UCSD-AML1 (cell line): Measurements from ENCODE around the gene ARL4D.
"Not testable (repeated sequence)": the region's sequence is repeated elsewhere in the genome, so short reads cannot be mapped to it uniquely, and the experiment has no call there.

Experiments
- DNase-seq: peaks from one replicate; lab custom pipeline; 2025; ENCODE audit not compliant: unreplicated experiment; lab: John Stamatoyannopoulos, UW

The ARL4D gene

DNA sequence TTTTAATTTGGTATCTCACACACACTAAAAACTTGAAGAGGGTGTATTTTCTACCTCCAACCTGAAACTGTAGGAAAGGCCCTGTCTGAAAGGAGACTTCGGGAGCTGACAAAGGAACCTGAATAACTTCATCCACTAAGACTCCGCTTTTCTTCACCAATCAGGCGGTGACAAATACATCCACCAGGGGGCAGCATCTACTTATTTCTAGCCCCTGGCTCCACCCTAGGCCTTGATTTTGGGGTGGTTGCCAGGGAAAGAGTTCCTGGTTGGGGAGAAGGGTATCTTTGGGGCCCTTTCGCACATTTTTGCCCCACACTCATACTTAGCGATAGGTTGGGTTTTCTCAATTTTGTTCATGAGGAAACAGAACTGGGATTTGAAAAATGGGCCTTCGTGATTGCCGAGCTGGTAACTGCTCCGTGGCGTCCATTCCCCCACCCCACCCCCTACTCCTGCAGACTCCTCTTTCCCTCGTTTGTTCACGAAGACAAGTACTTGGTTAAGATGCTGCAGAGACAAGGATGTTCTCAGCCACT is 4.8 kb upstream of the ARL4D start:
- peak; percentile 75 for DNase-seq

DNA sequence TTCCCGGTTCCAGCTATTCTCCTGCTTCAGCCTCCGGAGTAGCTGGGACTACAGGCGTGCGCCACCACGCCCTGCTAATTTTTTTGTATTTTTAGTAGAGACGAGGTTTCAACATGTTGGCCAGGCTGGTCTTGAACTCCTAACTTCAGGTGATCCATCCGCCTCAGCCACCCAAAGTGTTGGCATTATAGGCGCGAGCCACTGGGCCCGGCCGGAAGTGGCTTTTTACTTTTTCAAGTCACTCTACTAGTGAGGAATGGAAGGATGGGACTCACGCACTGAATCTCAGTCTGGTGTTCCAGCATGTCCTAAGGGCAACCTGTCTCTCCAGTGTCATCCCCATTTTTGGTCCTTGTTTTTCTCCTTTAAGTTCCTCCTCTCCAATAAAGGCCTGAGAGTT is 4.1 kb upstream of the ARL4D start:
- not testable (repeated sequence) for DNase-seq

DNA sequence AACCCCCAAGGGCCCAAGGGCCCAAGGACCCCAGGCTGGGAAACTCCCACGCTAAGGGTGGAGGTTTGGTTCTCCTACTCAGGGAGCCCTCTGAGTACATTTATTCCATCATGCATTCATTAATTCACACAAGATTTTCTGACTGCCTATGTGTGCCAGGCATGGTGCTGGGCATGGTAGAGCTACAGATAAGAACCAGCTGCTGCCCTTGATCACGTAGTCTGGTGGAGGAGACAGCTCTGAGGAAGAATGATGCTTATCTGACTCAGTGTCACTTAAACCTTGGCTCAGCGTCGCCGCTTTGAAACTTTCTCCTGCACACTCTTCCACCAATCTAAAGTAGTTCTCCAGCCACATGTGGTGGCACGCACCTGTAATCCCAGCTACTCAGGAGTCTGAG is 3.6 kb upstream of the ARL4D start:
- no peak for DNase-seq

DNA sequence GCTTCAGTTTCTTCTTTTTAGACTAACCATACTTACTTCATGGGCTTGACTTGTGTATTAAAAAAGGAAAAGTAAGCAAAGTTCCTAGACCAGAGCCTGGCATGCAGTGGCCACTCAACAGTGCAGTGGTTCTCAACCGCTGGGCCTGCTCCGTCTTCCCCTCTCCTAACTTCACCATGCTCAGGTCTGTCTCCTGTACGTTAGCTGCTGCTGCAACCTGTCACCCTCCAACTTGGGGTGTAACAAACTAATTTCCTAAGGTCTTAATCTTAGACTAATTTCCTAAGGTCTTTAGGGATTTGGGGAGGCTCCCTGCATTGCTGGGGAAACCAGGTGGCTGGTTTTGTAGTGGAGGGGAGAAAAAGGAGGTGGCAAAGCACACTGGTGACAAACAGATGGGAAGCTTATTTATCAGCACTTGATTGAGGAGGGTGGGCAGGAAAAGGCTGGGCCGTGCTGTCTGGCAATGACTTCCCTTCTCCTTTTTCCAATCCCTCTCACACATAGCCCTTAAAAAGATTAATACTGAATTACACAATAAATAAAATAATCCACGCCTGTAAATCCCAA is 2.2 kb upstream of the ARL4D start:
- DNase-seq = no peak

DNA sequence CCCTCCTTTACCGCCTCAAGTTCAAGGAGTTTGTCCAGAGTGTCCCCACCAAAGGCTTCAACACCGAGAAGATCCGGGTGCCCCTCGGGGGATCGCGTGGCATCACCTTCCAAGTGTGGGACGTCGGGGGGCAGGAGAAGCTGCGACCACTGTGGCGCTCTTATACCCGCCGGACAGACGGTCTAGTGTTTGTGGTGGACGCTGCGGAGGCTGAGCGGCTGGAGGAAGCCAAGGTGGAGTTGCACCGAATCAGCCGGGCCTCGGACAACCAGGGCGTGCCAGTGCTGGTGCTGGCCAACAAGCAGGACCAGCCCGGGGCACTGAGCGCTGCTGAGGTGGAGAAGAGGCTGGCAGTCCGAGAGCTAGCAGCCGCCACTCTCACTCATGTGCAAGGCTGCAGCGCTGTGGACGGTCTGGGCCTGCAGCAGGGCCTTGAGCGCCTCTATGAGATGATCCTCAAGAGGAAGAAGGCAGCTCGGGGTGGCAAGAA is 1.1 kb downstream of the ARL4D start:
- DNase-seq = no peak

DNA sequence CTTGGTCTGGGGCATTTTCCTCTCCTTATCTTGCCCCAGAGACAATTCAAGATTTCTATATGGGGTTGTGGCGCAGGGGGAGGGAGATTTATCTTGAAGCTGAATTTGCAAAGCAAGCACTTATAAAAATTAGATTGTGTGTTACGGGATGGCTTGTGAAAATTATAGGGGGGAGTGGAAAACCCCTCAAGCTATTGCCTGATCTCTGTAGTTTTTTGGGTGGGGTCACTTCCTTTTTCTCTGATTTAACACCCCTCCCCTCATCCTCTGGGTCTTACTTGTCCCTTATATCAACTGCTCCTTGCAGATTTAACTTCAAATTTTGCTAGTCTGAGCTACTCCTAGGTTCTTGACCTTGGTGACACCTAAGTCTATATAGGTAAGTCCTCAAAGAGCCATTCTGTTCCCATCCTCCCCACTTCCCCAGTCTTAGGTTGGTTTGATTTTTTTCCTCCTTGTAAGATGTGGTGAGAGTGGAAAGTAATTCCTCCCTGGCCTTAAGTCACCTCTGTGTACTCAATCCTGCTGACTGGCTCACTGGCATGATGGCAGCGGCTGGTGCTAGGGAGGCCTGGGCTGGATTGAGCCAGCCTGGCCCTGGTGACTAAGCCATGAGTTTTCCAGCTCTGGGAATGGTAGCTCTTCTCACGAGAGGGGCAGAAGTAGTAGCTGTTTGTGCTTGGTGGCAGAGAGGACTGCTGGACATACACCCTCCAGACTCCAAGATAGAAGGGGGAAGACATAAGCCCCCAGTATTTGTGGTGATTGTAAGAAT is 2.3 kb downstream of the ARL4D start:
- DNase-seq = no peak

DNA sequence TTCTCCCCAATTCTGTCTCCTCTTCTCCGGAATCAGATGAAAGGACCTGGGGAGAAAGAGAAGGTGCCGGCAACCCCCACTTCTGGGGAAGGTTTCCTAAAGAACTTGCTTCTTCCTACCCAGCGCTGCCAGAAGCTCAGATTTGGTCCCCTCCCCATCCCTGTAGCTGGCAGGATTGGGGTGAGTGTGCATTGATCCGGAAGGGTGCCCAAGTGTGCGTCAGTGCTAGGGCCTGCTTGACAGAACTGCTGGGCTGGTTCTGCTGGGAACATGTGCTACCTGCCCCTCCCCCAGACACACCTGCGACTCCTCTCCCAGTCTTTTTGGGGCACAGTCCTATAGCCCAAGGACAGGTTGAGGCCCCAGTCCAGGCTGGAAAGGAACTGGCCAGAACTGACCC is 3.3 kb downstream of the ARL4D start:
- no peak for DNase-seq

DNA sequence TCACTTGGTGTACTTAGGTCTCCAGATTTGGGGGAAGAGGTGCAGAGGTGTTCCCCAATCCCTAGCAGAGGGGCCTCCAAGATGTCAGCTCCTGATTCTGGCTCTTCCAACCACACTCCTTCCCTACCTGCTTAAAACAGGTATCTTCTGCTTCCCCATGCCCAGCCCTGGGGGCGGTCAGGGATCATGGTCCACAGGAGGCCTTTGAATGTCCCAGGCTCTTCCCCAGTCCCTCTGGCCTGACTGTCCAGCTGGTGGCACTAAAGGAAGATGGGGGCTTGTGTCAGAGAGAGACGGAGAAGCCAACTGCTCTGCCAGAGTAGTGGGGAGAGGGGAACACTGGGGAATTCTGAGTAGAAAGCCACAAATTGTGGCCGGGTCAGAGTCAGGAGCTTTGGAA is 3.8 kb downstream of the ARL4D start:
- no peak for DNase-seq

DNA sequence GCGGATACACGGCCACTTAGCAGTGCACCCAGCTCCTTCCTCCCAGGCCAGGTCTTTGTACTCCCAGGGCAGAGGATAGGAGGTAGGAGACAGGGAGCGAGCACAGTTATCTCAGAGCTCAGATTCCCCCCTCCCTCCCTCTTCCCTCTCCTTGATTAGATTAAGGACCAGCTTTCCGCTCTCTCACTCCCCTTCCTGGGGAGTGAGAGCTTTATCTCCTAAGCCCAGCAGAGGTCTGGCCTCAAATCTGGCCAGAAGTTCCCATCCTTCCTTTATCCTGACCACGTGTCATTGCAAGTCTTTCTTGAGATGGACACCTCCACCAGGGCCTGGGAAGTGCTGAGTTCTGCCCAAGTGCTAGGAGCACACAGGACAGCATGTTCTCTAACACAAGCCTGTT is 5.1 kb downstream of the ARL4D start:
- no peak for DNase-seq

DNA sequence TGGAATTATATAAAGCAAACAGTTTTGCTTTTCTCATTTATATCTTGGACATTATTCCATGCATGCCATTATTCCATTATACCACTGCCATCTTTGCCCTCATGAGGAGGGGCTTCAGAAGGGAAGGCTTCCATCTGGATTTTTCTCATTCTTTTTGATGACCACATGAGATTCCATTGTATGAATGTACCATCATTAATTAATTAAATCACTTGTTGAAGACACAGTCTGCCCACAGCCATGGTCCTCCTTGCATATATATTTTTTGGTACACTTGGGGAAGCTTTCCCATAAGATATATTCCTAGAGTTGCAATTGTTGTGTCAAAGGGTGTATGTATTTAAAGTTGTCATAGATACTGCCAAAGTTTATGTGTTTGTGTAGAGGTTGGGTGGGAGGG is 7.1 kb downstream of the ARL4D start:
- no peak for DNase-seq

DNA sequence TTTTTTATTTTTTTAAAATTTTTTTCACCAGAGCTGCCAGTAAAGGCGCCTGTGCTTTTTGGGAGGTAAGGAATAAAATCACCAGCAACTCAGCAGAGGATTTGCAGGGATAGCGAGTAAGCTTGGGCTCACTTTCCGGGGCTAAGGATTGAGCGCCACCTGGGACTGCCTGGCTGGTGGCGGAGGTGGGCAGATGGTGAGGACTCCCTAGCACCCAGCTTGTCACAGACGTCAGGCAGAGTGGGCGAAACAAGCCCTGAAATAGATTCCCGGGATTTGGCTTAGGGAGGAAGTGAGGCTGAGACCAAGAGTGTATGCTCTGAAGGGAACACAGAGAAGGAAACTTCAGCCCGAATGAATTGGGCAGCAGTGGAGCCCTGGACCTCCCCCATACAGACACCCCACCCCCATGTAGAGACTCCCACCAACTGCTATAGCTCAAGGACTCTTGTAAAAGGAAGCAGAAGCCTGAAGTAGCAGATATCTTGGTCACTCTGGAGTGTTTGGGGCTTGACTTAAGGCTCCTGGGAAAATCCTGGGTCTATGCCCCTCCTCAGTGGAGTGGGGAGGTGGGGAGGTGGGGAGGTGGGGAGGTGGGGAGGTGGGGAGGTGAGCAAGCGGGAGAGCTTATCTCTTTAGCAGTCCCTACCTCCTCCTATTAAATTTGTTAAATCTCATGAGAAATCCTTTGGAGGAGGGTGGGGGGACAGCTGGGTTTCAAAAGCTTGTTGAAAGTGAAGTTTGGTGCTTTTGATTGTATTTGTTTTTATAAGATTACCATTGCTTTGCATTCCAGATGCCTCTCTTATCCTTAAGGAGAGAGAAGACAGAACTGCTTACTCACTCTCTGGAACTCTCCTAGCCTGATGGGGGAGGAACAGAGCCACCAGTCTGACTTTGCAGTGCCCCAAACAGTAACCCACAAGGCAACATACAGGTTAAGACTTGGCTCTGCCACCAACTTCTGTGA is 8.2 kb downstream of the ARL4D start:
- DNase-seq = no peak

DNA sequence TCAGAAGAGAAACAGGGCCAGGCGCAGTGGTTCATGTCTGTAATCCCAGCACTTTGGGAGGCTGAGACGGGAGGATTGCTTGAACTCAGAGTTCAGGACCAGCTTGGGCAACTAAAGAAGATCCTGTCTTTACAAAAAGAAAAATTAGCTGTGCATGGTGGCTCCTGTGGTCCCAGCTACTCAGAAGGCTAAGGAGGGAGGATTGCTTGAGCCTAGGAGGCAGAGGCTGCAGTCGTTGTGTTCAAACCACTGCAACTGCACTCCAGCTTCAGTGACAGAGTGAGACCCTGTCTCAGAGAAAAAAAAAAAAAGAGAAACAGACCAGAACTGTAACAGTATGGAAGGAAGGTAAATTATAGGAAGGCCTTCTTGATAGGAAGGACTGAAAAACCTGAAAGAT is 10.3 kb downstream of the ARL4D start:
- DNase-seq = no peak

DNA sequence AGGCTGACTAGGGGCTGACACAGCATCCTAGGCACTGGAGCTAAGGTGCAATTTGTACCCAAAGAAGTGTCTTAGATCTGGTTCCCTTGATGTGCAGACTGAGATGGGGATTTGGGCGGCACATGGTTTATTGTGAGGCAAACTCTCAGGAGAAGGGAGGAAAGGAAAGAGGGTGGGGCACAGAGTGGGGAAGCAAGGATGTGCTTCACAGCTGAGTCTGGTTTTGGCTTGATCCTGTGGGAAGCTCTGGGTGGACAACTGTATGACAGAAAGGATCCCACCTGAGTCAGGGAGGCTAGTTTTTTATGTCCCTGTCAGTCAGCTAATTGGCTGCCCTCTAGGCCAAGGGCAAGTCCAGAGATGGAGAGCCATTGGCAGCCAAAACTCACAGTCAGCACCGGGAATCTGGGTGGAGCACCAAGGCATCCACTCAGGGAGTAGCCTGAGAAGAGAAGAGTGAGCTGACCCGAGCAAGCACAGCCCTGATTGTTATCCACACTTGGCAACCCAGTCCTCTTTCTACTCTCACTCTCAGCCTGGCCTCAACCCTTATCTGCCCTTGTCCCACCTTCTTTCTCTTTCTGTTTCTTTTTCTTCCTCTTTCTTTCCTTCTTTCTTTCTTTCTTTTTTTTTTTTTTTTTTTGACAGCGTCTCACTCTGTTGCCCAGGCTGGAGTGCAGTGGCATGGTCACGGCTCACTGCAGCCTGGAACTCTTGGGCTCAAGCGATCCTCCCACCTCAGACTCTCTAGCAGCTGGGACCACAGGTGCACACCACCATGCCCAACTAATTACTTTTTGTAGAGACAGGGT is 12.0 kb downstream of the ARL4D start:
- no peak for DNase-seq

DNA sequence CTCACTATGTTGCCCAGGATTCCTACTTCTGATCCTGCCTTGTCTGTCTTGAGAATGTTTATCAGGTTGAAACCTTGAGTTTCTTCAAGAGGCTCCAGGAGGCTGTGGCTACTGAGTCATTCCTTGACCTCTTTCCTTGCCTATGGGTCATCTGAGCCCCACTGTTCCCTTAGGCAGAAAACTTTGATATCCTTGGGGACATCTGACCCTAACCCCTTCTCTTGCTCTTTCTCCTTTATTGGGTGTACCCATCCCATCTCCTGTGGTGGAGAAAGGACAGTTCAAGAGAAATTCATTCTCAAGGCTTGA is 12.5 kb downstream of the ARL4D start:
- no peak for DNase-seq

DNA sequence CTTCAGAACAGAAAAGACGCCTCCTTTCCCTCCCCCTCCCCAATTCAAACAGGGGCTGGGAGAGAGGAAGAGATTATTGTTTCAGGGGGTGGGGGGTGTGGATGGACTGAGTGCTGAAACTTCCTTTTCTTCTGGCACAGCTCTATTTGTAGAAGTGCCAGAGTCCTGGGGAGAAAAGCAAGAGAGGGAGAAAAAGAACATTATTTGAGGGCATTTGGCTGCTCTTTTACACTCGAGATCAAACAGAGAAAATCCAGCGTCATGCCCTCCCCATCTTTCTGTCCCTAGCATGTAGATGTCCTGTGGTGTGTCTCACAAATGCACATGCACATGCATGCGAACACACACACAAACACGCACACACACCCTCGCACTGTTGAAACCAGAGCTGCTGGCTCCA is 13.0 kb downstream of the ARL4D start:
- no peak for DNase-seq

DNA sequence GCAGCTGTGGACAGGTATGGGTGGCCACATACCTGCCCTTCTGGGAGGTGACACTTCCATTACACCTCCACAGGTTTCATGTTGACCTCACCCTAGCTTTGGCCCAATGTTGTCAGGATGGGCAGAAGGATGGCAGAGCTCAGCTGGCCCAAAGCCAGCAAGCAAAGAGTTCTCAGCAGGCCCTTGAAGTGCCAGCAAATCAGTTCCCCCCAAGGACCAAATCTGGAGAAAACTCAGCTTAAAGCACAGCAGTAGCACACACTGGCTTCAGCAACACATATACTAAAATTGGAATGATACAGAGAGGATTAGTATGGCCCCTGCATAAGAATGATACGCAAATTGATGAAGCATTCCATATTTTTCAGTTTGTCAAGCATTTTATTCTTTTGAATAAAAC is 13.4 kb downstream of the ARL4D start:
- no peak for DNase-seq

DNA sequence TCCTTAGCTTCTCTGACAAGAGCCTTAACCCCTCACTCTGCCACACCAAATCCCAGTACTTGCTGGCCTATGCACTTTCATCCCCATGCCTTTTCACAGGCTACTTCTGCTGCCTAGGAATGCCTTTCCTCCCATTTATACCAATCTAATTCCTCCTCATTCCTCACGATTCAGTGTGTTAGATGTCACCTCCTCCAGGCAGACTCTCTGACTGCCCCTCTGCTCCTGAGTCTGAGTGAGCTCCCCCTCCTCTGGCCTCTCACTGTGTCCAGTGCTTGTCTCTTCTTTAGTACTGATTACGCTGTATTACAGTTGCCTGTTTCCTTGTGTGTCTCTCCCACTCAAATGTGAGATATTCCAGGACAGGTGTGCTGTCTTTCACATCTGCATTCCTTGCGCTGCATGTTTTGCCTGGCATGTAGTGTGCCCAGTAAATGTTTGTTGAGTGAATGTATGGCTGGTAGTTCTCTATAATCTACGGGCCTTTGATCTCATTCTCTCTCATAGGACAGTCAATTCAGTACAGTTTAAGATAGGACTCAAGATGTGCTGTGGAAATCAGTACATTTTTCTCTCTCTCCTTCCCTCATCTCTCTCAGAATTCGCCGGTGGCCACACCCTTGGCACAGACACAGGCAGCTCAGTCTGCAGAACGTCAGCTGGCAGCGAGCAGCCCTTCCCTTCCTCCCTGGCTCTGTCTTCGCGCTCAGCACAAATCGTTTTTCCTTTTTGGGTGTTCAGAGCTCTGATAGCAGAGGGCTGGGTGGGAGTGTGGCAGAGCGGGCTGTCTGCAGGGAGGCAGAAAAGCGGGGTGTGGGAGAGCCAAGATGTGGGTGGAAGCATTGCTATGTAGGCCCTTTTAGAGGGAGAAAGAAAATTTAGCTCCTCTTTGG is 18.5 kb downstream of the ARL4D start:
- no peak for DNase-seq

DNA sequence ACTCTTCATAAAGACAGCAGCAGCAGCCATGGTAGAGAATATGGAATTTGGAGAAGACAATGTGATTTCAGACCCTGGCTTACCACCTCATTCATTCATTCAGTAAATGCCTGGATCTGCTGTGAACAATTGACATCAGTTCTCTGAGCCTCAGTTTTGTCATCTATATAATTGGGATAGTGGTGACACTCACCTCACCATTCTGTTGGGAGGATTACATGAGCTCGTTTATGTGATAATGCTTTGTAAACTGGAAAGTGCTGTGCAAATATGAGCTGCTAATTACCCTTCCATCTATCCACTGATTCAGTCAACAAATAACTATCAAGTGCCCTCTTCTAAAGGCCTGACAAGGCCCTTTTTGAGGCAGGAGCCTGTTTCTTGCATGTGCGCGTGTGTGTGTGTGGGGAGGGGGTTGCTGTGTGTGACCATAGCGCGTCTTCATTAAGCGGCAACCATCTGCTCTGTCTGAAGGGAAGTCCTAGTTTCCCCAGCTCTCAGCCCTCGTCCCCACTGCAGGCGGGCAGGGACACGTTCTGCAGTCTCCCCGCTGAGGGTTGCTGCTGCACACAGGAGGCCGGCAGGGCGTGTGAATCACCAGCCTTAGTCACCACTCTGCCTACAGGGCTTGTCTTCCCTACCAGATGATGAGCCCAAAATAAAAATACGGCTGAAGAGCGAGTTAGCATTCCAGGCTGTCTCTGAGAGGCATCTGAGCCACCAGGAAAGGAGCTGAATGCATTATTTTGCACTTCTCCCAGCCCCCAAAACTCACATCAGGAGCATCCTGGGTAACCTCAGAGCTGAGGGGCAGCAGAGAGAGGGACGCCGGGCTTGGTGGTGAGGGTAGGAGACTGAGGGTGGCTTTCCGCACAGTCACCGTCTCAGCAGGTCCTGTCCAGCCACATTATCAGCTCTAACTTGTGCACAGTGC is 19.9 kb downstream of the ARL4D start:
- peak; percentile 36 for DNase-seq
